Astrocyte of the cerebellum (primary cell): ENCODE results near the gene POLN.

Experiments used
- DNase-seq: peaks from one replicate; pipeline ENCODE4 v3.0.0-alpha.2; 2011; ENCODE audit warnings: low read depth
- H3K4me3 ChIP-seq: 2 replicates; pipeline ENCODE4 v1.5.1; 2011; ENCODE audit warnings: mild to moderate bottlenecking, low read depth, low read length, moderate library complexity
- CTCF ChIP-seq: IDR thresholded peaks from 2 replicates; pipeline ENCODE4 v1.5.1; 2012; ENCODE audit warnings: low read length, low read depth, moderate library complexity, mild to moderate bottlenecking; ENCODE audit errors: missing control alignments
- in situ Hi-C: cut with HindIII; loops from 2 replicates; pipeline ENCODE4 v1.10.0; 2017; ENCODE audit warnings: low sequenced_read_pairs

POLN gene

GRCh38 chr4:2067446-2068197 lies 174.3 kb downstream of the POLN start:
- no peak for TF ChIP-seq CTCF
- no peak for DNase-seq
- in situ Hi-C loops = no loop called here
- no peak overlapping the region for H3K4me3 ChIP-seq

GRCh38 chr4:2066571-2067445 lies 175.1 kb downstream of the POLN start:
- DNase-seq = no peak
- no peak for TF ChIP-seq CTCF
- in situ Hi-C loops = no loop called here
- H3K4me3 ChIP-seq = no peak overlapping the region

GRCh38 chr4:2066011-2066551 lies 175.8 kb downstream of the POLN start:
- in situ Hi-C loops = no loop called here
- no peak for TF ChIP-seq CTCF
- H3K4me3 ChIP-seq = no peak overlapping the region
- DNase-seq = no peak

- DNase-seq = no peak
- TF ChIP-seq CTCF = no peak
- in situ Hi-C loops = no loop called here
- H3K4me3 ChIP-seq = no peak overlapping the region
These were observed 176.6 kb downstream of the POLN start for GRCh38 chr4:2065106-2065930.

GRCh38 chr4:2064276-2064991 lies 177.5 kb downstream of the POLN start:
- in situ Hi-C loops = no loop called here

More at GRCh38 chr4:2064276-2064991, 177.5 kb downstream of the POLN start:
- no peak for DNase-seq
- H3K4me3 ChIP-seq = no peak overlapping the region
- no peak for TF ChIP-seq CTCF
